MM.1S (cell line): Measurements from ENCODE around the gene SPINK1.

Experiments
- CTCF ChIP-seq: fragments of 300-600 bp; sonication (generic); IDR thresholded peaks from 2 replicates; pipeline ENCODE4 v1.5.1; 2016; ENCODE audit warnings: antibody characterized with exemption, low read length, mixed read lengths
- EZH2 ChIP-seq: fragments of 300-600 bp; sonication (generic); optimal IDR thresholded peaks from 2 replicates; pipeline ENCODE3; 2017; ENCODE audit warnings: low read depth, mild to moderate bottlenecking, antibody characterized with exemption, low read length, mixed read lengths

GRCh38 chr5:147851578-147851977 is 20.1 kb upstream of the SPINK1 start:
- TF ChIP-seq CTCF: no peak
- no peak for TF ChIP-seq EZH2
